Measurements from ENCODE around the gene PTPRJ.

The PTPRJ gene

GRCh38 chr11:48216510-48216909, 236.2 kb downstream of the PTPRJ start, which contains the start of gene OR4B1:
Gene OR4B1 (plus strand): TSS chr11:48216810. CDS start chr11:48216810, 0 bp downstream.
- no peaks in the 10 kb centered on the region for H3K36me3 ChIP-seq (ENCODE audit: insufficient read depth, low read length)
- H3K9me3 ChIP-seq (ENCODE audit: insufficient read depth, low read depth, low read length): no peaks in the 10 kb centered on the region
- no peaks in the 10 kb centered on the region for H3K79me2 ChIP-seq (ENCODE audit: insufficient read depth, low read length)
- no peaks in the 10 kb centered on the region for H3F3A ChIP-seq (ENCODE audit: low read depth)
- no peaks in the 10 kb centered on the region for H3K4me1 ChIP-seq (ENCODE audit: insufficient read depth, low read length, poor library complexity, severe bottlenecking)
- H3K9ac ChIP-seq (ENCODE audit: low read depth, low read length, poor library complexity, severe bottlenecking): no peak within 1 kb of the TSS
- H3K9me2 ChIP-seq (replicated peaks; ENCODE audit: low read depth, low read length): no peaks in the 10 kb centered on the region
- no peak within 1 kb of the TSS for H3K4me3 ChIP-seq (ENCODE audit: low read length, poor library complexity, severe bottlenecking)
- H4K20me1 ChIP-seq (ENCODE audit: insufficient read depth, low read length, poor library complexity, severe bottlenecking): no peaks in the 10 kb centered on the region
- H3K4me2 ChIP-seq (ENCODE audit: low read depth, low read length, poor library complexity, severe bottlenecking): no peak within 1 kb of the TSS
- no peak within 1 kb of the TSS for H2AFZ ChIP-seq (ENCODE audit: low read length)
- TF ChIP-seq CTCF (conservative IDR thresholded peaks at IDR 0.05; ENCODE audit: low read length) (no peak), EZH2phosphoT487 (IDR thresholded peaks at IDR 0.05; ENCODE audit: borderline replicate concordance) (no peak)
- H3K27me3 ChIP-seq (ENCODE audit: insufficient read depth, low read length, poor library complexity, severe bottlenecking): no peaks in the 10 kb centered on the region

Data from Loucy (cell line).